Measurements from ENCODE around the gene RIPPLY3. TPM values are rescaled to one million over a fixed set of nuclear protein-coding genes. Genes with fewer than 3 reads are reported as not detected.

RIPPLY3 gene
- total and polyA plus RNA-seq, 2 of the 13 experiments (the other 11 are each of a cell fraction or from before 2014, with no cell fraction given): 0.09 to 2.9 TPM

DNA sequence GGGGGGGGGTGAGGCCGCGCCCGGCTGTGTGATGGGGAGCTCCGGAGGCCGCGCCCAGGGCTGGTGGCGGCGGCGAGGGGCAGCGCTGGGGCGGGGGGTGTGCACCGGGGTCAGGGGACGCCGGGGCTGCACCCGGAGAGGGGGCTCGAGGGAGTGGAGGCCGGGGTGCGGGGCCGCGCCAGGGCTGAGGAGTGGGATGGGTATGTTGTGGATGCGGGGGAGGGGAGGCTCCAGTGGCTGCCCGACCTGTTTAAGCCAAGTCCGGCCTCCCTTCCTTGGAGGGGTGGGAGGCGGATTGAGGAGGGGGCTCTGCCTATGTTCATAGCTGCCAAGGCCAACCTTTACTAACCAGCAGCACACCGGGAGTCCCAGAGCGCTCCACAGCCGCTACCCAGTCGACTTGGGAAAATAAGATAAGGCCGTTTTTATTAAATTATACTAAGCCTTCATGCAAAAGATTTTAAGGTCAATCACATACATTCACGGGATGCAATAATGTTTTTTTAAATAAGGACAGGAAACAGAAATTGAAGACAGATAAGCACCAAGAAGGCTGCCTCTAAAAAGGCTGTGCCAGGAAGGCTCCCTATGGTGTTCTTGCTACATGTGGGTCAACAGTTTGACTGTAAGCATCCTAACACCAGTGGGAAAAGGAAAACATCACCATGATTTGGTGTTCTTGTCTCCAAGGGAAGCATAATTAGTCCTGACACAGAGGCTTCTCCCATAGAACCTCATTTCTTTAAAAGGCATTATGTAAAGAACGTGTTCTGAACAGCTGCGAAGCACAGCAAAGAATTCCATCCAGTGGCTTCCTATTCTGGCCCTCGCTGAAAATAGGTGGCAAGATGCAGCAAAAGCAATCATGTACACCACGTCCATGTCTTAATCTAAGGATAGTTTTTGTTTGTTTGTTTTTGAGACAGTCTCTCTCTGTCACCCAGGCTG is 39.4 kb upstream of the RIPPLY3 start (continued):
- TF ChIP-seq, protein P1, sequence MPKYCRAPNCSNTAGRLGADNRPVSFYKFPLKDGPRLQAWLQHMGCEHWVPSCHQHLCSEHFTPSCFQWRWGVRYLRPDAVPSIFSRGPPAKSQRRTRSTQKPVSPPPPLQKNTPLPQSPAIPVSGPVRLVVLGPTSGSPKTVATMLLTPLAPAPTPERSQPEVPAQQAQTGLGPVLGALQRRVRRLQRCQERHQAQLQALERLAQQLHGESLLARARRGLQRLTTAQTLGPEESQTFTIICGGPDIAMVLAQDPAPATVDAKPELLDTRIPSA (CRISPR knock-in tag; IDR thresholded peaks at IDR 0.05; ENCODE audit: borderline replicate concordance): no peak
- TF ChIP-seq ZC3H13 (CRISPR knock-in tag; IDR thresholded peaks at IDR 0.05) (no peak), ZNF10 (CRISPR knock-in tag; IDR thresholded peaks at IDR 0.05; ENCODE audit: borderline replicate concordance, low read depth) (no peak), PHF8 (CRISPR knock-in tag; IDR thresholded peaks at IDR 0.05) (no peak), ZBTB42 (CRISPR knock-in tag; IDR thresholded peaks at IDR 0.05) (no peak), ZNF263 (CRISPR knock-in tag; IDR thresholded peaks at IDR 0.05) (no peak), ZNF768 (CRISPR knock-in tag; IDR thresholded peaks at IDR 0.05) (peak; percentile 15; the same call in 1 of the 2 replicates), ZNF12 (CRISPR knock-in tag; IDR thresholded peaks at IDR 0.05) (no peak), RBFOX2 (IDR thresholded peaks at IDR 0.05; ENCODE audit: low read depth, low read length) (0 out of 2 replicates have a peak, but pooled peaks have one; percentile 35), HMG20A (CRISPR knock-in tag; IDR thresholded peaks at IDR 0.05; ENCODE audit: borderline replicate concordance) (no peak), ZNF616 (CRISPR knock-in tag; IDR thresholded peaks at IDR 0.05; ENCODE audit: low read depth) (no peak), RNF2 (conservative IDR thresholded peaks at IDR 0.05; ENCODE audit: low read depth) (no peak), ZNF138 (CRISPR knock-in tag; IDR thresholded peaks at IDR 0.05; ENCODE audit: low read depth) (no peak)
- TF ChIP-seq, protein P2, sequence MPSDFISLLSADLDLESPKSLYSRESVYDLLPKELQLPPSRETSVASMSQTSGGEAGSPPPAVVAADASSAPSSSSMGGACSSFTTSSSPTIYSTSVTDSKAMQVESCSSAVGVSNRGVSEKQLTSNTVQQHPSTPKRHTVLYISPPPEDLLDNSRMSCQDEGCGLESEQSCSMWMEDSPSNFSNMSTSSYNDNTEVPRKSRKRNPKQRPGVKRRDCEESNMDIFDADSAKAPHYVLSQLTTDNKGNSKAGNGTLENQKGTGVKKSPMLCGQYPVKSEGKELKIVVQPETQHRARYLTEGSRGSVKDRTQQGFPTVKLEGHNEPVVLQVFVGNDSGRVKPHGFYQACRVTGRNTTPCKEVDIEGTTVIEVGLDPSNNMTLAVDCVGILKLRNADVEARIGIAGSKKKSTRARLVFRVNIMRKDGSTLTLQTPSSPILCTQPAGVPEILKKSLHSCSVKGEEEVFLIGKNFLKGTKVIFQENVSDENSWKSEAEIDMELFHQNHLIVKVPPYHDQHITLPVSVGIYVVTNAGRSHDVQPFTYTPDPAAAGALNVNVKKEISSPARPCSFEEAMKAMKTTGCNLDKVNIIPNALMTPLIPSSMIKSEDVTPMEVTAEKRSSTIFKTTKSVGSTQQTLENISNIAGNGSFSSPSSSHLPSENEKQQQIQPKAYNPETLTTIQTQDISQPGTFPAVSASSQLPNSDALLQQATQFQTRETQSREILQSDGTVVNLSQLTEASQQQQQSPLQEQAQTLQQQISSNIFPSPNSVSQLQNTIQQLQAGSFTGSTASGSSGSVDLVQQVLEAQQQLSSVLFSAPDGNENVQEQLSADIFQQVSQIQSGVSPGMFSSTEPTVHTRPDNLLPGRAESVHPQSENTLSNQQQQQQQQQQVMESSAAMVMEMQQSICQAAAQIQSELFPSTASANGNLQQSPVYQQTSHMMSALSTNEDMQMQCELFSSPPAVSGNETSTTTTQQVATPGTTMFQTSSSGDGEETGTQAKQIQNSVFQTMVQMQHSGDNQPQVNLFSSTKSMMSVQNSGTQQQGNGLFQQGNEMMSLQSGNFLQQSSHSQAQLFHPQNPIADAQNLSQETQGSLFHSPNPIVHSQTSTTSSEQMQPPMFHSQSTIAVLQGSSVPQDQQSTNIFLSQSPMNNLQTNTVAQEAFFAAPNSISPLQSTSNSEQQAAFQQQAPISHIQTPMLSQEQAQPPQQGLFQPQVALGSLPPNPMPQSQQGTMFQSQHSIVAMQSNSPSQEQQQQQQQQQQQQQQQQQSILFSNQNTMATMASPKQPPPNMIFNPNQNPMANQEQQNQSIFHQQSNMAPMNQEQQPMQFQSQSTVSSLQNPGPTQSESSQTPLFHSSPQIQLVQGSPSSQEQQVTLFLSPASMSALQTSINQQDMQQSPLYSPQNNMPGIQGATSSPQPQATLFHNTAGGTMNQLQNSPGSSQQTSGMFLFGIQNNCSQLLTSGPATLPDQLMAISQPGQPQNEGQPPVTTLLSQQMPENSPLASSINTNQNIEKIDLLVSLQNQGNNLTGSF (CRISPR knock-in tag; IDR thresholded peaks at IDR 0.05): no peak

Data from HepG2 (cell line).